MM.1S (cell line): Measurements from ENCODE around the gene PASK.

ENCODE experiments used
- DNase-seq: peaks from one replicate; pipeline ENCODE4 v3.0.0-alpha.2; 2015
- H2AFZ ChIP-seq: fragments of 300-600 bp; sonication (generic); 2 replicates; pipeline ENCODE4 v1.6.0; 2016; ENCODE audit warnings: antibody characterized with exemption, low read length
- H3F3A ChIP-seq: fragments of 300-600 bp; sonication (generic); 2 replicates; pipeline ENCODE4 v1.6.1; 2016; ENCODE audit warnings: mild to moderate bottlenecking, antibody characterized with exemption, low read length, moderate library complexity, mixed read lengths; ENCODE audit not compliant: insufficient read depth
- H3K27ac ChIP-seq: fragments of 300-600 bp; sonication (generic); 2 replicates; pipeline ENCODE4 v1.5.1; 2016; ENCODE audit warnings: mild to moderate bottlenecking, low read length
- H3K27me3 ChIP-seq: fragments of 300-600 bp; sonication (generic); replicated peaks from 2 replicates; pipeline ENCODE4 v1.6.0; 2016; ENCODE audit warnings: low read length; ENCODE audit not compliant: insufficient read depth
- H3K36me3 ChIP-seq: fragments of 300-600 bp; sonication (generic); replicated peaks from 2 replicates; pipeline ENCODE4 v1.6.1; 2016; ENCODE audit warnings: mild to moderate bottlenecking, low read length, mixed read lengths; ENCODE audit not compliant: insufficient read depth
- H3K4me1 ChIP-seq: fragments of 300-600 bp; sonication (generic); 2 replicates; pipeline ENCODE4 v1.6.1; 2016; ENCODE audit warnings: low read length, mixed read lengths
- H3K4me2 ChIP-seq: fragments of 300-600 bp; sonication (generic); 2 replicates; pipeline ENCODE4 v1.6.0; 2016; ENCODE audit warnings: low read depth, low read length
- H3K4me3 ChIP-seq: fragments of 300-600 bp; sonication (generic); 2 replicates; pipeline ENCODE4 v1.5.1; 2016; ENCODE audit warnings: low read length, mixed read lengths
- H3K79me2 ChIP-seq: fragments of 300-600 bp; sonication (generic); 2 replicates; pipeline ENCODE4 v1.6.1; 2016; ENCODE audit warnings: mixed run types, low read length, mixed read lengths
- H3K9ac ChIP-seq: fragments of 300-600 bp; sonication (generic); 2 replicates; pipeline ENCODE4 v1.6.1; 2016; ENCODE audit warnings: low read length, mixed read lengths
- H3K9me2 ChIP-seq: fragments of 300-600 bp; sonication (generic); replicated peaks from 2 replicates; pipeline ENCODE4 v1.6.1; 2016; ENCODE audit warnings: mild to moderate bottlenecking, low read length, mixed read lengths; ENCODE audit not compliant: insufficient read depth
- H3K9me3 ChIP-seq: fragments of 300-600 bp; sonication (generic); replicated peaks from 2 replicates; pipeline ENCODE4 v1.6.1; 2016; ENCODE audit warnings: mild to moderate bottlenecking, low read length, mixed read lengths; ENCODE audit not compliant: insufficient read depth
- H4K20me1 ChIP-seq: fragments of 300-600 bp; sonication (generic); 2 replicates; pipeline ENCODE4 v1.6.1; 2016; ENCODE audit warnings: mild to moderate bottlenecking, low read length, moderate library complexity, mixed read lengths; ENCODE audit not compliant: insufficient read depth
- EZH2 ChIP-seq: fragments of 300-600 bp; sonication (generic); optimal IDR thresholded peaks from 2 replicates; pipeline ENCODE3; 2017; ENCODE audit warnings: low read depth, mild to moderate bottlenecking, antibody characterized with exemption, low read length, mixed read lengths
- EZH2phosphoT487 ChIP-seq: fragments of 300-600 bp; sonication (generic); IDR thresholded peaks from 2 replicates; pipeline ENCODE4 v1.6.1; 2018; ENCODE audit warnings: antibody characterized with exemption, low read length
- TF ChIP-seq, protein P1 (sequence below): fragments of 300-600 bp; sonication (generic); IDR thresholded peaks from 2 replicates; pipeline ENCODE4 v1.5.1; 2016; ENCODE audit warnings: antibody characterized with exemption, low read length, mixed read lengths

The PASK gene

DNA sequence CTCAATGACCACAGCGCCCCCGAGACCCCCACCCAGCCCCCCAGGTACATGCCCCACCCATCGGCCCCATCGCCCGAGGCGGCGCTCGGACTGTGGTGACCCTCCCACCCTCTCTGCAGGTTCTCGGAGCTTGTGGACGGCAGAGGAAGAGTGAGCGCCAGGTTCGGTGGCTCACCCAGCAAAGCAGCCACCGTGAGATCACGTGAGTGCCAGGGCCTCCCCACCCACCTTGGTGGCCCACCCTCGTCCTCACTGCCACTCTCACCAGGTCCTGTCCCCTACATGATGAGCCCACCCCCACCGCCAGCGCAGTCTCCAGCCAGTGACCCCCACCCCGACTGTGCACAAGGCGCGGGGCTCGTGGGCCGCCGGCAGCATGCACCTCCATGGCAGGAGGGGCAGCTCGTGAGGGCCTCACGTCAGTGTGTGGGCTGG is 77.6 kb downstream of the PASK start:
- Histone ChIP-seq H3K79me2 (no peaks in the 10 kb centered on the region), H3F3A (no peaks in the 10 kb centered on the region), H3K4me2 (no peak overlapping the region), H3K4me1 (no peaks in the 10 kb centered on the region), H3K27me3 (no peaks in the 10 kb centered on the region), H3K27ac (no peak overlapping the region), H2AFZ (no peak overlapping the region), H3K36me3 (no peaks in the 10 kb centered on the region), H3K9me2 (no peaks in the 10 kb centered on the region), H3K4me3 (no peak overlapping the region), H3K9ac (no peak overlapping the region), H3K9me3 (no peaks in the 10 kb centered on the region), H4K20me1 (no peaks in the 10 kb centered on the region)
- no peak for TF ChIP-seq EZH2
- TF ChIP-seq, protein P1, sequence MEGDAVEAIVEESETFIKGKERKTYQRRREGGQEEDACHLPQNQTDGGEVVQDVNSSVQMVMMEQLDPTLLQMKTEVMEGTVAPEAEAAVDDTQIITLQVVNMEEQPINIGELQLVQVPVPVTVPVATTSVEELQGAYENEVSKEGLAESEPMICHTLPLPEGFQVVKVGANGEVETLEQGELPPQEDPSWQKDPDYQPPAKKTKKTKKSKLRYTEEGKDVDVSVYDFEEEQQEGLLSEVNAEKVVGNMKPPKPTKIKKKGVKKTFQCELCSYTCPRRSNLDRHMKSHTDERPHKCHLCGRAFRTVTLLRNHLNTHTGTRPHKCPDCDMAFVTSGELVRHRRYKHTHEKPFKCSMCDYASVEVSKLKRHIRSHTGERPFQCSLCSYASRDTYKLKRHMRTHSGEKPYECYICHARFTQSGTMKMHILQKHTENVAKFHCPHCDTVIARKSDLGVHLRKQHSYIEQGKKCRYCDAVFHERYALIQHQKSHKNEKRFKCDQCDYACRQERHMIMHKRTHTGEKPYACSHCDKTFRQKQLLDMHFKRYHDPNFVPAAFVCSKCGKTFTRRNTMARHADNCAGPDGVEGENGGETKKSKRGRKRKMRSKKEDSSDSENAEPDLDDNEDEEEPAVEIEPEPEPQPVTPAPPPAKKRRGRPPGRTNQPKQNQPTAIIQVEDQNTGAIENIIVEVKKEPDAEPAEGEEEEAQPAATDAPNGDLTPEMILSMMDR, result no peak
- no peak for TF ChIP-seq EZH2phosphoT487
- DNase-seq, result no peak

DNA sequence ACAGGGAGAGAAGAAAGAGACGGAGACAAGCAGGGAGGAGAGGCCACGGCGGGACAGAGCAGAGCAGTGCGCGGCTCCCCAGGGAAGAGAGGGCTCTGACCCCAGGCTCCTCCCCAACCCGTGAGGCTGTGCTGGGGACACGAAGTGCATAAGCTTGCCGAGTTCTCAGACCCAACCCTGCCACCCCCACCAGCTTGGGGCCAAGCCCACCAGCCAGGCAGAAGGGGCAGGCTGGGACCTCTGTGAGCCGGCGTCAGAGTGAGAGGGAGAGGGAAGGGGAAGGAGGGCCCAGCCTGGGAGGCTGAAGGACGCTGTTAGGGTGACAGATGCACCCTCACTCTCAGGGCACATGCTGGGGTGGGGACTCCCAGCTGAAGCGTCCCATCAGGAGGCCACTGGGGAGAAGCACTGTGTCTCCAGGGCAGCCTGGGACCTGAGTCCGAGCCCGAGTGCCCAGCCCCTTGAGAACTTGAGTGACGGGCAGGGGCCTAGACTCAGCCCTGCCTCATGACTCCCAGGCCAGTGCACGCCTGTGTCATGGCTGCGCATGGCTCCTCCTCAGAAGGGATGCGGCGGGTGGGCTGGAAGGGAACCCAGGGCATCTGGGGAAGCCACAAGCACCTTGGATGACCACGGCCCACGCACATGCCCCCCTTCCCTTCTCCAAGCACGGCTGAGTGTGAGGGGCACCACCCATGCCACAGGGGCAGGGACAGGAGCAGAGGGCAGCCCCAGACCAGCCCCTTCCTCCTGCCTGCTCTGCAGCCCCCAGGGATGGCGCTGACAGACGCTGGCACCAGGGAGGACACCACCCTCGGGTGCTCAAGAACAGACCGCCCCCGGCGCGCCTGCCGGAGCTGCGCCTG is 78.2 kb downstream of the PASK start:
- Histone ChIP-seq H3K9ac (no peak overlapping the region), H3K9me2 (no peaks in the 10 kb centered on the region), H4K20me1 (no peaks in the 10 kb centered on the region), H3F3A (no peaks in the 10 kb centered on the region), H3K27me3 (no peaks in the 10 kb centered on the region), H3K27ac (no peak overlapping the region), H3K4me2 (no peak overlapping the region), H3K9me3 (no peaks in the 10 kb centered on the region), H3K4me3 (no peak overlapping the region), H3K4me1 (no peaks in the 10 kb centered on the region), H3K79me2 (no peaks in the 10 kb centered on the region), H2AFZ (no peak overlapping the region), H3K36me3 (no peaks in the 10 kb centered on the region)
- DNase-seq, result no peak
- no peak for TF ChIP-seq EZH2
- TF ChIP-seq, protein P1, result no peak
- TF ChIP-seq EZH2phosphoT487, result no peak

DNA sequence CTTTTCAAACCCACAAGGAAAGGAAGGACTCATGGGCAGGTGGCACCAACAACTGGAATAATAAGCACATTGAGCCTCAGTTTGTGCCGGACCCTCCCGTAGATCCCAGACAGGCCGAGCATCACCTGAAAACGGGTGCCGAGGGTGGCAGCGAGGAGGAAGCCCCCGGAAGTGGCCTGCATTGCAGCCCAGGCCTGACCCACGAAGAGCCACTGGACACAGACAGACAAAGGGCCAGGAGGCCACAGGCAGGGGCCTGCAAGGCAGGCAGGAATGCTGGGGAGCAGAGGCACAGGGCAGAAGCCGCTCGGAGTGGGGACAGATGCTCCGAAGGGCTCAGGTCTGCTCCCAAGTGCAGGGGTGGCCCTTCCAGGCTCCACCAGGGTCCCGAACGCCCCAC is 78.9 kb downstream of the PASK start:
- Histone ChIP-seq H3K27ac (no peak overlapping the region), H3F3A (no peaks in the 10 kb centered on the region), H3K9ac (no peak overlapping the region), H3K9me2 (no peaks in the 10 kb centered on the region), H2AFZ (no peak overlapping the region), H3K4me2 (no peak overlapping the region), H3K36me3 (no peaks in the 10 kb centered on the region), H3K4me3 (no peak overlapping the region), H3K9me3 (no peaks in the 10 kb centered on the region), H3K79me2 (no peaks in the 10 kb centered on the region), H4K20me1 (no peaks in the 10 kb centered on the region), H3K4me1 (no peaks in the 10 kb centered on the region), H3K27me3 (no peaks in the 10 kb centered on the region)
- no peak for TF ChIP-seq EZH2phosphoT487
- no peak for TF ChIP-seq EZH2
- TF ChIP-seq, protein P1, result no peak
- no peak for DNase-seq
